ENCODE results near the gene GMDS. TPM values are rescaled to one million over a fixed set of nuclear protein-coding genes. Genes with fewer than 3 reads are reported as not detected.

The GMDS gene
- total and polyA plus RNA-seq, 2 of the 8 experiments (the other 6 are each of a cell fraction or from before 2014, with no cell fraction given) = 16.8 to 50.0 TPM

GRCh38 chr6:1606780-1607515, 638.5 kb downstream of the GMDS start:
- Histone ChIP-seq H3K79me2 (ENCODE audit: control insufficient read depth in 1 of 2, insufficient read depth in 2 of 2, low read length in 2 of 2) (no peaks in the 10 kb centered on the region), H4K91ac (replicated peaks; ENCODE audit: insufficient read length, low read length) (peak overlapping the region; percentile 22), H3K23me2 (ENCODE audit: low read depth, low read length) (peaks cover 24% of the 10 kb centered on the region; the same call in 1 of the 2 replicates), H3K4me3 (ENCODE audit: extremely low read depth in 1 of 4, insufficient read depth in 2 of 4, low read depth in 3 of 4, low read length in 4 of 4) (peak overlapping the region; percentile 19 to 59 (median 28); a peak in 6 of 8 replicates), H4K5ac (ENCODE audit: insufficient read length, low read depth, low read length) (no peak overlapping the region), H3K14ac (ENCODE audit: insufficient read length) (no peak overlapping the region), H3K23ac (ENCODE audit: insufficient read length) (no peak overlapping the region), H3K27me3 (replicated peaks in 1 of 4; ENCODE audit: control insufficient read depth in 3 of 4, extremely low read depth in 1 of 4, insufficient read depth in 3 of 4, low read length in 3 of 4) (peaks cover 66 to 96% (median 85%) of the 10 kb centered on the region in 4 experiments), H2BK15ac (ENCODE audit: low read length) (no peak overlapping the region), H2BK20ac (ENCODE audit: low read length) (peak overlapping the region; percentile 75; the same call in 1 of the 2 replicates), H3K79me1 (ENCODE audit: low read depth, low read length) (no peaks in the 10 kb centered on the region), H3K9ac (replicated peaks in 1 of 4; ENCODE audit: extremely low read depth in 1 of 4, low read depth in 3 of 4, low read length in 3 of 4) (no peak overlapping the region), H3K56ac (replicated peaks; ENCODE audit: insufficient read length, low read depth, low read length) (no peak overlapping the region), H3K4me1 (replicated peaks in 1 of 4; ENCODE audit: control insufficient read depth in 3 of 4, insufficient read depth in 4 of 4, low read length in 3 of 4) (peaks cover 14 to 51% (median 23%) of the 10 kb centered on the region in 4 experiments), H2BK5ac (ENCODE audit: low read depth, low read length) (0 out of 2 replicates have a peak overlapping the region, but pooled peaks have one; percentile 18), H3K4me2 (ENCODE audit: insufficient read depth in 1 of 2, low read depth in 2 of 2, low read length in 2 of 2) (peak overlapping the region; percentile 81 to 93), H2AK5ac (ENCODE audit: low read depth, low read length) (0 out of 2 replicates have a peak overlapping the region, but pooled peaks have one; percentile 25), H2BK120ac (replicated peaks; ENCODE audit: low read depth, low read length) (no peak overlapping the region), H3K4ac (replicated peaks; ENCODE audit: insufficient read length, low read depth, low read length) (no peak overlapping the region), H3K27ac (ENCODE audit: low read depth, low read length) (no peak overlapping the region), H2AFZ (ENCODE audit: low read length) (no peak overlapping the region), H3K18ac (ENCODE audit: extremely low read depth, low read length) (no peak overlapping the region; the same call in 1 of the 2 replicates), H4K20me1 (replicated peaks in 1 of 2; ENCODE audit: control insufficient read depth in 1 of 2, insufficient read depth in 2 of 2, low read length in 2 of 2) (peaks cover 6 to 12% of the 10 kb centered on the region in 2 experiments), H3K36me3 (ENCODE audit: control insufficient read depth in 2 of 4, insufficient read depth in 4 of 4, low read length in 3 of 4) (peaks cover 0 to 21% (median 0%) of the 10 kb centered on the region in 4 experiments; a peak in 1 of 8 replicates), H4K8ac (ENCODE audit: extremely low read depth, insufficient read depth, low read length) (no peak overlapping the region), H2BK12ac (ENCODE audit: low read depth, low read length) (peak overlapping the region; percentile 96), H3K9me3 (ENCODE audit: insufficient read depth in 2 of 2, low read depth in 1 of 2, low read length in 1 of 2) (no peaks in the 10 kb centered on the region; a peak in 1 of 4 replicates)
- ChIA-PET POLR2A (ENCODE audit: partially characterized antibody) (interaction anchor here (0.9 to 3.1 kb wide), 7 partner anchors 8 to 747 kb away, joined by 3 to 18 read pairs (median 4); no protein-coding TSS in a partner anchor), CTCF (ENCODE audit: partially characterized antibody) (interaction anchor here (0.6 to 4.5 kb wide), 18 partner anchors 9 to 1027 kb away, joined by 3 to 37 read pairs (median 4); no protein-coding TSS in a partner anchor)
- DNase-seq (ENCODE audit: low read depth in 1 of 2, low spot score in 2 of 2) = no peak
- WGBS, 2 experiments (ENCODE audit: extremely low coverage in 1 of 2, insufficient coverage in 1 of 2, insufficient read length in 1 of 2, insufficient replicate concordance in 2 of 2, low coverage in 1 of 2, low lambda C conversion rate in 2 of 2, missing lambda C conversion rate in 1 of 2) = 2% methylated on average over 19 of the region's 22 CpGs; no CpG with 5 or more reads in 1 of the 2 experiments
- no peak for FAIRE-seq
- TF ChIP-seq CREB1 (IDR thresholded peaks at IDR 0.05) = peak; percentile 61; the same call in 1 of the 2 replicates
- TF ChIP-seq JUND (IDR thresholded peaks at IDR 0.05; ENCODE audit: low read length) = peak; percentile 50; the same call in 1 of the 2 replicates
- no peak for TF ChIP-seq BACH1 (IDR thresholded peaks at IDR 0.05; ENCODE audit: low read length)
- TF ChIP-seq SUZ12 (IDR thresholded peaks at IDR 0.05; ENCODE audit: low read length) = no peak
- no peak for TF ChIP-seq HDAC6 (IDR thresholded peaks at IDR 0.05; ENCODE audit: low read depth, low read length)
- no peak; a peak in 1 of 4 replicates for TF ChIP-seq SIN3A (conservative IDR thresholded peaks at IDR 0.05 in 1 of 2, IDR thresholded peaks at IDR 0.05 in 1 of 2; ENCODE audit: low read depth in 1 of 2, low read length in 2 of 2)
- 0 out of 2 replicates have a peak, but pooled peaks have one; percentile 12 for TF ChIP-seq TAF1 (IDR thresholded peaks at IDR 0.05; ENCODE audit: low read depth, low read length)
- no peak for TF ChIP-seq SIX5 (IDR thresholded peaks at IDR 0.05; ENCODE audit: low read depth, low read length)
- no peak for TF ChIP-seq PHF8 (conservative IDR thresholded peaks at IDR 0.05; ENCODE audit: low read depth, low read length)
- TF ChIP-seq SP1 (IDR thresholded peaks at IDR 0.05; ENCODE audit: low read depth, low read length) = 0 out of 2 replicates have a peak, but pooled peaks have one; percentile 55
- TF ChIP-seq TEAD4 (IDR thresholded peaks at IDR 0.05; ENCODE audit: low read depth, low read length) = peak; percentile 87
